ENCODE measurements around the gene ANGPTL8.

ANGPTL8 gene, protein sequence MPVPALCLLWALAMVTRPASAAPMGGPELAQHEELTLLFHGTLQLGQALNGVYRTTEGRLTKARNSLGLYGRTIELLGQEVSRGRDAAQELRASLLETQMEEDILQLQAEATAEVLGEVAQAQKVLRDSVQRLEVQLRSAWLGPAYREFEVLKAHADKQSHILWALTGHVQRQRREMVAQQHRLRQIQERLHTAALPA

DNA sequence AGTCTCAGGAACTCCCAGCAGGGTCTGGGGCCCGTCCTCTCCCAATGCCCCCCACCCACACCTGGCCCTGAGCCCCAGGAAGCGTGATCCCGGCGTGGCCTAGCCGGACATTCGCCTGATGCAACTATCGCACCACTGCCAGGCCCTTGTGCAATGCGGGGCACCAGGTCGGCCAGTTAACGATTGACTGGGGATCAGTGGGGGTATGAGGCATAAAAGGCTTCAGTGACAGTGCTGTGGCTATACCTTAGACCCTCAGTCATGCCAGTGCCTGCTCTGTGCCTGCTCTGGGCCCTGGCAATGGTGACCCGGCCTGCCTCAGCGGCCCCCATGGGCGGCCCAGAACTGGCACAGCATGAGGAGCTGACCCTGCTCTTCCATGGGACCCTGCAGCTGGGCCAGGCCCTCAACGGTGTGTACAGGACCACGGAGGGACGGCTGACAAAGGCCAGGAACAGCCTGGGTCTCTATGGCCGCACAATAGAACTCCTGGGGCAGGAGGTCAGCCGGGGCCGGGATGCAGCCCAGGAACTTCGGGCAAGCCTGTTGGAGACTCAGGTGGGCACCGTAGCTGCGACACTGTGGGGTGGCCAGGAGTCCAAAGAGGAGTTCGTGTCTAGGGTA, at the start of gene ANGPTL8:
Gene ANGPTL8 (plus strand): TSS at position 243 of the 624 bp plus-strand sequence. CDS start 19 bp downstream, at position 262.
- no peak for DNase-seq

DNA sequence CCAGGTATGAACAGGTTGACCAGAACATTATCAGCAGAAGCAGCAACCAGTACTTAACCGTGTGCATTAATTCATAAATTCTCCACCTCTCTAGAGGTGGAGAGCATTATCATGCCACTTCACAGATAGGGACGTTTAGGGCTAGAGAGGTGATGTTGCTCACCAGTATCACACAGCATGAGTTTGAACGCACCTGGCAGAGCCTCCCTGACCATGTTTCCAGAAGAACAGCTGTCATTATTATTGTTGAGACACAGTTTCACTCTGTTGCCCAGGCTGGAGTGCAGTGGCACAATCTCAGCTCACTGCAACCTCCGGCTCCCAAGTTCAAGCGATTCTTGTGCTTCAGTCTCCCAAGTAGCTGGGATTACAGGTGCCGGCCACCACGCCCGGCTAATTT, 48.9 kb upstream of the ANGPTL8 start:
- no peak for DNase-seq

DNA sequence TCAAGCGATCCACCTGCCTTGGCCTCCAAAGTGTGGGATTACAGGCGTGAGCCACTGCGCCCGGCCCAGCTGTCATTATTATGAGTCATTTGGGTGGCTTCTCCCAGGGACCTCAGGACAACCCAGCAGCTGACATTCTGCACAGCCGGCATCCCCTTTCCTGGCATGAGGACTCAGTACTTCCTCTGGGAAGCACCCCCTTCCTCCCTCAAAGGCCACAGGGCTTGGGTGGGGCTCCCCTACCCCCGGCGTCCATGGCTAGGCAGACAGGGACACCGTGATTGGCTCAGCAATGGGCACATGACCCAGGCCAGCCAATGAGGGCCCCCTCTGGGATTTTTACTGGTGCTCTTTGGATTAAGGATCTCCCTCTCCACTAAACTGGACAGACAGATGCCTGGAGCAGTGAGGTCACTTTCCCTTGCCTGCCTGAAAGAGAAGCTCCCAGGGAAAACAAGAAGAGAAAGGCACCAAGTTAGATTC, 48.1 kb upstream of the ANGPTL8 start:
- DNase-seq, result no peak

DNA sequence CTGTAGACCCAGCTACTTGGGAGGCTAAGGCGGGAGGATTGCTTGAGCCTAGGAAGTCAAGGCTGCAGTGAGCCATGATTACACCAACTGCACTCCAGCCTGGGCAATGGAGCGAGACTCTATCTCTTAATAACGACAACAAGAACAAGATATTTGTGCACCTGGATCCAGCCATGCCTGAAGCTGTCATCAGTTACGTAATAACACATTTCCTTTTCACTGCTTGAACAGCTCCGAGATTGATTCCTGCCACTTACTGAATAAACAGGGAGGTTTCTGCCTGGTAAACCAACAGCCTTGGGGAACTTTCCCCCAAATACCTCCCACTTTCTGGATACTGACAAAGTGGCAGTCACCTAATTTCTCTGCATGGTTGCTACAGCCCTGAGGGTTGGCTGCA, 47.5 kb upstream of the ANGPTL8 start:
- DNase-seq, result no peak

DNA sequence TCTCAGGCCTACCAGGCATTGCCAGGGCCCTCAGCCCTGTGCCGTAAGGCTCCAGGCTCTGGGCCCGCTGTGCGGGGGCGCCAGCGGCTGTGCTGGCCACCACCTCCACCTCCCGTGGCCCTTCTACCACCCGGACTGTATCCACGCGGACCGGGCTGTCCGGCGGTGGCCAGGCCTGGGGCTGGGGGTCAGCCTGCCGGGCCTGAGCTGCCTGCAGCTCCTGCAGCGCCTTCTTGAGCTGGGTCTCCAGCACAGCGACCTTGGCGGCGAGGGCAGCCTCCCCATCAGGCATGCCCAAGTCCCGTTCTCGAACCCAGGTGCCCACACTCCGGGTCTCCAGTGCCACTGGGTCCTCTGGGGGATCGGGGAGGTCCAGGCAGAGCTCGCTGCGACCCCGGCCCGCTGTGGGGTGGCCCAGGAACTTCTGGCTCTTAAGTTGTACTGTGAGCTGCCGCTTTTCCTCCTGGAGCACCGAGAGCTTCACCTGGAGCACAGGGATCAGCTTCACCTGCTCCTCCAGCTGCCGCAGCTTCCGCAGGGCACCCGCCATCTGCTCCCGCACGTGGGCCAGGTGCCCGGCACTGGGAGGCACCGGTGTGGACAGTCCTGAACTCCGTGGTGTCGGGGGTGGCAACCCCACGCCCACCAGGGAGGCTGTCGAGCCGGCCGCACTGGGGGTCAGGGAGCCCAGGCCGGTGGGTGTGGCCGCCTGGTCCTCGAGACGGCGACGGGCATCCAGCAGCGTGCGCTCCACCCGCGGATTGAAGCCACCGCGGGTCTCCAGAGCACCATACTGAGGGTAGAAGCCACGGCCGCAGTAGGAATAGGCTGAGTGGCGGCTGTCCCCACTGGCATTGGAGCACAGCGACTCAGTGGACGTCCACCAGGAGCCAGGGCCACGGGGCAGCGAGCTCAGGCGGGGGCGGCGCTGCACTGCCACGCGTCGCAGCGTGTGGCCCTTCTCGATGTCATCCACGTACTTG, 46.2 kb upstream of the ANGPTL8 start:
- DNase-seq, result no peak

DNA sequence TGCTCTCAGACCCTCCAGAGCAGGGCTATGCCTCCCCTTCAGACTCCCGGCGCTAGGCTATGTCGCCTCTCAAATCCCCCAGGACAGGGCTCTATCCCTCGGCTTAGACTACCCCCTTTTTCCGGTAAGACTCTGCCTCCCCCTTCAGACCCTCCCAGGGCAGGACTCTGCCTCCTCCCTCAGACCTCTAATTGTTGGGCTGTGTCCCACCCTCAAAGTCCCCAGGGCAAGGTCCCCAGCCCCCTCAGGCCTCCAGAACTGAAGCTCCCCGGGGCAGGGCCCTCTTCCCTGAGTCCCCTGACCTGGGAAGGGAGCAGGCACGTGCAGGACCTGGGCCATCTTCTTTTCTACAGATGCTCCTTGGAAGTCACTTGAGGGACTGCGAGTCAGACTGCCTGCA, 45.2 kb upstream of the ANGPTL8 start:
- DNase-seq, result no peak

DNA sequence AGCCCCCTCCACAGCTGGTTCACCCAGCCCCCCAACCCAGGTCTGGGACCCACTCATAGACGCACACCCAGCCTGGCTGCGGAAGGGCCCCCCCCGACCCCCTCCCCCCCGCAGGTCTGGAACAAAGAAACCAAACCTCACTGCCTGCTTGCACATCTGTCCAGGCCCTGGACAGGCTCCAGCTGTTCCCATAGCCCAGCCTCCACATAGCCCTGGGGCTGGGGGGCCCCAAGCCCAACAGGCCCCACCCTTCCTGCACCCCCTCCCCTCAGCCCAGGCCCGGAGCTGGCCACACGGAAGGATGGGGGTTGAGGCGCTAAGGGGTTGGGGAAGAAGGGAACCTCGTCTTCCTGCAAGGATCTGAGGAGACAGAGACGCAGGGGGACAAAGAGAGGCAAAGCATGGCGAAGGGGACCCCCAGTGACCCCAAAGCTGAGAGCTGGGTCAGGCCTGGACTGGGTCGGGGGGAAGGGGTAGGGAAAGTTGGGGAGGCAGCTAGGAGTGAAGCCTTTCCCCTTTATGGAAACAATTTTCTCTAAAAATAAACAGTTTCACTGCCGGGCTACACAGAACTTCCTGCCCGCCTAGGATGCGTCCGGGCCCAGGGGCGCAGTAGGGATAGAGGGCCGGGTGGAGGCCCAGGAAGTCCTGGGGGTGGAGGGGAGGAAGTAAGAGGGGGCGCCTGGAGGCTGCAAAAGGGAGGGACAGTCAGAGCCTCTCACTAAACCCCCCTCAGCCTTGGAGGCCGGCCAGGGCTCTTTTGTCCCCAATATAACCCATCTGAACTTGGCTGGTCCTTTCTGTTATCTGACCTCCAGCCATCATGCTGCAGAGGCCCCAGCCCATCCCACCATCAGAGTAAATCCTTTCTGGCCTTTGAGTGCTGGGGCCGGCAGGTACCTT, 44.5 kb upstream of the ANGPTL8 start:
- DNase-seq, result no peak

DNA sequence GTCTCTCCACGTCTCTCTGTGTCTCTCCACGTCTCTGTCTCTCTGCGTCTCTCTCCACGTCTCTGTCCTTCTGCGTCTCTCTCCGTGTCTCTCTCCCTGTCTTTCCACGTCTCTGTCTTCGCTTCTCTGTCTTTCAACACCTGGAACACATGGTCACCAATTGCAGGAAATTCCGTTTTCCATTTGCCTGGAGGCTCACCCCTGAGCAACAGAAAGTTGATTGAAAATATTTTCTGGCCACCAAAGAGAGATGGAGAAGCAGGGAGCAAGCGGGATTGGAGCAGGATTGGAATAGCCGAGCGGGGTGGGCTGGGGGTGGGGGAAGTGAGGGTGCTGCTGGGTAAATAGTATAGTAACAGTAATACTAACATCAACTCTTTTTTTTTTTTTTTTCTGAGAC, 43.7 kb upstream of the ANGPTL8 start:
- DNase-seq, result no peak

DNA sequence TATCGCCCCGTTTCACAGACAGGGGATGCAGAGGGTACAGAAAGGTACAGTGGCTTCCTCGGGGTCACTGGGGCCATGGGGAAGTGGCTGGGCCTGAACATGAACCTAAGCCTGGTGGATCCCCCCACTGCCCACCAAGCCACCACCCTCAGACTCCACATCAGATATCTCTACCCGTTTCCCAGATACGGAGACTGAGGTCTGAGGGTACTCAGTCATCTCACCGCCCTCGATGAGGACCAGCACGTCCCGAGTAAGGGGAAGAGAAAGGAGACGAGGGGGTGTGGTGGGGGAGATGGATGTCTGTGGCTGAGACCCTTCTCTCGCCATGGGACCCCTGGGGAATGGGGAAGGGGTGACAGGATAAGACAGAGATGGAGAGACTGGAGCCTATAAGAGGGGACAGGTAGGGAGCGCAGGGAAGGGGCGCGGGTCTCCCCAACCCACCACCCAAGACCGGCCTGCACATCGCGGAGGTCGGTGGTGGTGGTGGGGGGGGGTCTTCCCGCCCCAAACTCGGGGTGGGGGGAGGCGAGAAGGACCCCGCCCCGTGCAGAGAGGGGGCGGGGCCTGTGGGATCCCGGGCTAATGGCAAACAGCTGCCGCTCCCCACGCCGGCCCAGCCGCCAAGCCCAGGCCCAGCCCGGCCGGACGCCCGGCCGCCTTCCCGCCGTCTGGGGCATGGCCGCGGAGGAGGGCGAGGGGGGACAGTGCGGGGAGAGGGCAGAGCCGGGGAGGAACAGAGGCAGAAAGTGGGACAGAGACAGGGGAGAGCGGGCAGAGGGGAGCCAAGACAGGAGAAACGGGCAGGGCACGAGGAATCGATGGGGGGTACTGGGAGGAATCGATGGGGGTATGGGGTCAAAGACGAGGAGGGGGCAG, 42.8 kb upstream of the ANGPTL8 start:
- peak in 2 of 3 experiments; percentile 62 to 63 for DNase-seq

DNA sequence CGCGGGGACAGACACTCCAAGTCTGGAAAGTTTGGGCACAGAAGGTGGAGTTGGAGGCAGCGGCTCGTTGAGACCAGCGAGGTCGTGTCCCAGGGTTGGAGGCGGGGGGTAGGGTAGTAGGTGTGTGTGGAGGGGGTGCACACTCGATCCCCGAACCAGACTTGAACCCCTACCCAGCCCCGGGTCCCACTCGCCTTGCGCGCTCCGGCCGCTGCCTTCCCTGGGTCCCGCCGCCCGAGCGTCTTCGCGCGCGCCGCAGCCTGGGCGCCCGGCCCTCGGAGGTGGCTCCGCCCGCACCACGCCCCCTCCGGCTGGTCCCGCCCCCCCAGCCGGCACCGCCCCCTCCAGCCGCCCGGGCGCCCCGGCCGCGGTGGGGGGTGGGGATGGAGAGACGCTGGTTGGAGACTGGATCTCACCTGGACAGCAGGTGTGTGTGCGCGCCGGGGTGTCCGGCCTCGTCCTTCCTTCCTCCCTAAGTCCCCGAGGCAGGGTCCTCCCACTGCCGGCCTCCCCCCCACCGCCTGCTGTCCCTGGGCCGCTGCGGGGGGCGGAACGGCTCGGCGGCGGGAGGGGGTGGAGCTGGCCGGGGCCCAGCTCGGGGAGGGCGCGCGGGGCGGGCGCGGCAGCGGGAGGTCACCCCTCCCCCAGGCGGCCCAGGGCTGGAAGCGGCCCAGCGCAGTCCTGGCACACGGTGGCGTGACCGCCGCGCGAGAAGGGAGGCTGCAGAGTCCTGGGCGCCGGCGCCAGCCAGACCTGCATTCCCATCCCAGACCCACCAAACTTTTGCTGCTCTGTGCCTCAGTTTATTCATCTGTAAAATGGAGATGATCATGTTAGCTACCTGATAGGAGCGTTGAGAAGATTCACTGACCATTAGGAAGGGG, 41.9 kb upstream of the ANGPTL8 start, which contains the start of gene KANK2:
Gene KANK2 (minus strand): TSS at position 255 of the 884 bp plus-strand sequence. CDS start 3,034 bp downstream, outside the sequence.
- DNase-seq, result peak; percentile 78 to 97 (median 97)

DNA sequence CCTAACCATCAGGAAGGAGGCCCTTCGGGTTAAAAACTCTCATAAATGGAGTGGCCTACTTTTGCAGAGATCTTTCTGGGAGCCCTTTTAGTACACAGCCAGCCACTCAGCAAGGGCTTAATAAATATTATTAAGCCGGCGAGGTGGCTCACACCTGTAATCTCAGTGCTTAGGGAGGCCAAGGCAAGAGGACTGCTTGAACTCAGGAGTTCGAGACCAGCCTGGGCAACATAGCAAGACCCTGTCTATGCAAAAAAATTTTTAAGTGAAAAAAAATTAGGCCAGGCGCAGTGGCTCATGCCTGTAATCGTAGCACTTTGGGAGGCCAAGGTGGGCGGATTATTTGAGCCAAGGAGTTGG, 41.3 kb upstream of the ANGPTL8 start:
- no peak for DNase-seq

DNA sequence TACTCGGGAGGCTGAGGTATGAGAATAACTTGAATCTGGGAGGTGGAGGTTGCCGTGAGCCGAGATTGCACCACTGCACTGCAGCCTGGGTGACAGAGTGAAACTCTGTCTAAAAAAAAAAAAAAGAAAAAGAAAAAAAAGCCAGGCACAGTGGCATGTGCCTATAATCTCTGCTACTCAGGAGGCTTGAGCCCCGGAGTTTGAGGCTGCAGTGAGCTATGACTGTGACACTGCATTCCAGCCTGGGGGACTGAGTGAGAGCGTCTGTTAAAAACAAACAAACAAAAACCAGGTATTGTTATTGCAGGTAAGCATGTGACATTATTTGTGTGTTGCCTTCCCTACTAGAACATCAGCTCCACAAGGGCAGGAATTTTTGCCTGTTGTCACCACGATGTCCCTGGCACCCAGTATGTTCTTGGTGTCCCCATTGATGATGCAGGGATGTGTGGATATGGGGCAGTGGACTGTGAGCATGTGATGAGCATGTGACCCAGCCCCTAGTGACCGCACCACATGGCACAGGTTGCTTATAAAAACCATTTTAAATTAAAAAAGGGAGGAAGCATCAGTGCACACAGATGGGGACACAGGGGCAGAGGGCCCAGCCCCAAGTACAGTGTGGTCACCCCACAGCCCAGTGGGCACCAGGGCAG, 40.5 kb upstream of the ANGPTL8 start:
- peak in 1 of 3 experiments; percentile 11 for DNase-seq

DNA sequence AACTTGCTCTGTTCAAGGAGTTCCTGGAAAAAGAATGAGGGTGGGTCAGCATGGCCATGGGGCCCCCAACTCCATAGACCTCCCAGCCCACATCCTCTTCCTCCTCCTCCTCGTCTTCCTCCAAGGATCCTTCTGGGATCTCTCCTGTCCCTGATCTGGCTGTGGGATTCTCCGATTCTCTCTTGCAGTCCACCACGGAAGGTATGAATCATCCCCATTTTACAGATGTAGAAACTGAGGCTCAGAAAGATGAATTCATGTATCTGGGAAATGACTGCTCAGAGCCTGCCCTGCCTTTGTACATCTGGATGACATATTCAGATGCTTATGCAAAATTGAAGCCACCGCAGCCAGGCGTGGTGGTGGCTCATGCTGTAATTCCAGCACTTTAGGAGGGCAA, 39.9 kb upstream of the ANGPTL8 start:
- no peak for DNase-seq

DNA sequence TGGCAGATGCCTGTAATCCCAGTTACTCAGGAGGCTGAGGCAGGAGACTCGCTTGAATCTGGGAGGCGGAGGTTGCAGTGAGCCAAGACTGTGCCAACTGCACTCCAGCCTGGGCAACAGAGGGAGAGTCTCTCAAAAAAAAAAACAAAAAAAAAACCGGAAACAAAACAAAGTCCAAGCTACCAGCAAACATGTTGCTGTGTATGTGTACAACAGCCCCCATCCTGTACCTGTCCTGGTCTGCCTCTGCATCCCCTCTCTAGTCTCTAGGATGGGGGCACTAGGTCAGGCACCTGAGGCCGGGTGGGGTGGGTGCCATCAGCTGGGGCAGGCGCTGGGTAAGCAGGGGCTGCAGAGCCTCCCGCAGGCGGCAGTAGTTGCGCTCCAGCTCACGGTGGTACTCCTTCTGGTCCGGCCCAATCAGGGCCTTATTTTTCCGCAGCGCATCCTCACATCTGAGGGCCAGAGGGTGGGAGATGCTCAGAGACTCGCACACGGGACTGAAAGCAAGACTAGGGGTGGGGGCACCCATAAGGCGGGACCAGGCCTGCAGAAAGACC, 39.3 kb upstream of the ANGPTL8 start:
- DNase-seq, result no peak

DNA sequence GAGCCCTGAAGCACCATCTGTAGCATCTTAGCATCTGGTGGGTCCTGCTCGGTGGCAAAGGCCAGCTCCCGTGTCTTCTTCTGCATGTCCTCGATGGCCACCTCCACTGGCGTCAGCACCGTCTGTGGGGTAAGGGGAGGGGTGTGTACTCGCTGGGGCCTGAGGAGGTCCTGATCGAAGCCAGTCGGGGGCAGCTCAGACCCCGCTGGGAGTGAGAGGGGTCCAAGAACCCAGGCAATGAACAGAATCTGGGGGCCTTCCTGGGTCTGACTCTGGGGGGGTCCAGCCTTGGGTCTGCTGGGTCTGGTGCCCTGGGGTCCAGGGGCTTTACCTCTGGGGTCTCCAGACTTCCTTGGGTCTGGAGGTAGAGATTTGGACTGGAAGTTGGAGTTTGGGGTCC, 38.5 kb upstream of the ANGPTL8 start:
- no peak for DNase-seq

DNA sequence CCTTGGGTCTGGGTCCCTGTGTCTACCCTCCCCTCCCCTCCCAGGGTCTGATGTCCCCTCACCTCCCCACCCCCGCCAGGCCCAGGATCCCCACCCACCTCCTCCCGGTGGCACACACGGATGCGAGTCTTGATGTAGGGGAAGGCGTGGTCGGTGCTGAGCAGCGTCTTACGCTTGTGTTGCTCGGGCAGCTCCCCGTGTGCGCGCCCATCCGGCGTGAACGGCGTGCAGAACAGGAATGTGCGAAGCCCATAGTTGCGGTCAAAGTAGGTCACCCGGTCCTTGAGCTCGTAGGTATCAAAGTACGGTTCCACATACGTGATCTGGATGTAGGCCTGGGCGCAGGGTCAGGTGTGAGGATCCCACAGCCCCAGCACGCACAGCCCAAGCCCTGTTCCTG, 37.6 kb upstream of the ANGPTL8 start:
- DNase-seq, result no peak

DNA sequence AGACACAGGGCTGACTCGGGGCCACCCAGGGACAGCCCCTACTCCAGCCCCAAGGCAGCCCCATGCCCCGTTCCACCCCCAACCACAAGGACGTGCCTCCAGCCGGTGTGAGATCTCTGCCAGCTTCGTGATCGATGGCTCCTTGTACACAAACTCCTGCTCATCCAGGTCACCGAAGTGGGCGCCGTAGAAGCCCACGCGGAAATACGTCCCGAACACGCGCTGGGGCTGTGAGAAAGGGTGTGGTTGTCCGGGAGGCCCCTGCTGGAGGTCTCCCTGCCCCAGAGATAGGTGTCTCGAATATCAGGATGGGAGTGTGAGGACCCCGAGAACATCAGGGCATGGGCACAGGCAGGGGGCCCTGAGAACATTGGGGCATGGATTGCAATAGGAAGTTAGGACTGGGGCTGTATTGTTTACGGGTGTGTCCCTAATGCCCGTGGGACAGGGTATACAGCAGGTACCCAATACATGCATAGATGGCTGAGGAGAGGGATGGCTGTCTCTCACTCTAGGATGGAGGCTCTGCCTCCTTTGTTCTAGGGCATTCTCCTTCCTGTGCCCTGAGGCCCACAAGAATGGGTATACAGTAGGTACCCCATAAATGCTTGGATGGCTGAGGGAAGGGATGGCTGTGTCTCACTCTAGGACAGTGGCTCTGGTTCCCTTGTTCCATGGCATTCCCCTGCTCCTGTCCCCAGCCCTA, 36.8 kb upstream of the ANGPTL8 start:
- DNase-seq, result no peak

DNA sequence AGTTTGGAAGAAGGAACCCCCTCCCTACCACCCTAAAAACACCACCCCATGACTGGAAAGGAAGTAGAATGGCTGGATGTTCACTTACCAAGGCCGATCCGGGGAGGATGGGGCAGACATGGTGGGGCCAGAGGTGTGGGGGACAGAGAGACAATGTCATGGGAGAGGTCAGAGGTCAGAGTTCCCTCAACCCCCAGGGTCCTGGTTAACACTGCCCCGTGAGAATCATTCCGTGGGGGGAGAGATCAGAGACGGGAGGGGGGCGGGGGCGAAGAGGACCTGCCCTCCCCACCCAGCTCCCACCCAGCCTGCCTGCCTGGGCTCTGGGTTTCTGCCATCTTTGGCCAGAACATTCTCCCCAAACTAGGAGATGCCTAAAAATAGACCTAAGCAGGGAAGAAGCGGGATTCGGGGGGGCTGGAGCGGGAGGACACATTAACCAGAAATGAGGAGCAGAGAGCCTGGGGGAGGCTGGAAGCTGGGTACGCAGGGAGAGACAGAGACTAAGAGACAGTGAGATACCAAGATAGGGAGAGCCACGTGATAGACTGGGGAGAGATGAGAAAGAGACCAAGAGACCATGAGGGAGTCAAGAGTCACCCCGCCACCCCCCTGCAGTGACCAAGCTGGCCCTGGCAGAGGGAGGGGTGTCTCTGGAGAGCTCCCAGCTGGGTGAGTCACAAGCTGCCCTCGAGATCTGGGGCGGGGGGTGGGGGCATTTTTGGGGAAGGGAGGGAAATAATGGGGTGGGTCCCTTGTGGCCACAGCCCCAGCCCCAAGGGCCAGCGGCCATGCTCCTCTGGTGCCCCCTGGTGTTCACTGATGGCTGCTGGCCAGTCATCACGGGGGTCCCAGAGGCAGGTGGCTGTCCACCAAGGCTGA, 36.0 kb upstream of the ANGPTL8 start:
- DNase-seq, result peak in 2 of 3 experiments; percentile 43 to 52

Measured in NCI-H1417 (cell line).